NCI-H1436 treated with DMSO at 0.1 percent for 48 hours (cell line): ENCODE data around the gene CEP85.

ENCODE experiments used
- DNase-seq: peaks from one replicate; lab custom pipeline; 2025; lab: John Stamatoyannopoulos, UW

The CEP85 gene

GRCh38 chr1:26277719-26278118 is 43.7 kb downstream of the CEP85 start:
- no peak for DNase-seq

GRCh38 chr1:26278303-26278702 is 44.3 kb downstream of the CEP85 start:
- DNase-seq = no peak

GRCh38 chr1:26278724-26279455 is 44.9 kb downstream of the CEP85 start:
- no peak for DNase-seq

- no peak for DNase-seq
These were observed 45.7 kb downstream of the CEP85 start, which contains the start of gene SH3BGRL3 for GRCh38 chr1:26279456-26280332. SH3BGRL3 (plus strand) TSS chr1:26280086; CDS start chr1:26280156, 70 bp downstream.

- no peak for DNase-seq
These were observed 46.5 kb downstream of the CEP85 start for GRCh38 chr1:26280333-26281042.

- DNase-seq = no peak
These were observed 47.3 kb downstream of the CEP85 start for GRCh38 chr1:26281091-26281958.

GRCh38 chr1:26281971-26282370 is 48.0 kb downstream of the CEP85 start:
- no peak for DNase-seq

GRCh38 chr1:26282401-26282918 is 48.5 kb downstream of the CEP85 start:
- DNase-seq = no peak

GRCh38 chr1:26283279-26283853 is 49.4 kb downstream of the CEP85 start:
- no peak for DNase-seq

- no peak for DNase-seq
These were observed 50.0 kb downstream of the CEP85 start for GRCh38 chr1:26283871-26284596.

- no peak for DNase-seq
These were observed 50.8 kb downstream of the CEP85 start for GRCh38 chr1:26284597-26285347.

- no peak for DNase-seq
These were observed 51.5 kb downstream of the CEP85 start for GRCh38 chr1:26285366-26286063.

GRCh38 chr1:26286064-26286416 is 52.0 kb downstream of the CEP85 start:
- no peak for DNase-seq

- no peak for DNase-seq
These were observed 53.2 kb downstream of the CEP85 start for GRCh38 chr1:26287033-26287711.

- DNase-seq = no peak
These were observed 53.8 kb downstream of the CEP85 start for GRCh38 chr1:26287811-26288210.

GRCh38 chr1:26288311-26288941 is 54.4 kb downstream of the CEP85 start:
- DNase-seq = no peak

GRCh38 chr1:26289158-26290059 is 55.4 kb downstream of the CEP85 start:
- no peak for DNase-seq
